PC-3 (cell line): ENCODE data around the gene FCN3.

Source experiments
- EZH2 ChIP-seq: fragments of 300-600 bp; sonication (generic); IDR thresholded peaks from one replicate; pipeline ENCODE4 v1.6.1; 2017; ENCODE audit warnings: antibody characterized with exemption, mild to moderate bottlenecking, low read length; ENCODE audit not compliant: unreplicated experiment
- TF ChIP-seq, protein P1 (sequence below): fragments of 300-600 bp; sonication (generic); conservative IDR thresholded peaks from 2 replicates; pipeline ENCODE4 v1.5.1; 2017; ENCODE audit warnings: antibody characterized with exemption, low read depth, mild to moderate bottlenecking, low read length

DNA sequence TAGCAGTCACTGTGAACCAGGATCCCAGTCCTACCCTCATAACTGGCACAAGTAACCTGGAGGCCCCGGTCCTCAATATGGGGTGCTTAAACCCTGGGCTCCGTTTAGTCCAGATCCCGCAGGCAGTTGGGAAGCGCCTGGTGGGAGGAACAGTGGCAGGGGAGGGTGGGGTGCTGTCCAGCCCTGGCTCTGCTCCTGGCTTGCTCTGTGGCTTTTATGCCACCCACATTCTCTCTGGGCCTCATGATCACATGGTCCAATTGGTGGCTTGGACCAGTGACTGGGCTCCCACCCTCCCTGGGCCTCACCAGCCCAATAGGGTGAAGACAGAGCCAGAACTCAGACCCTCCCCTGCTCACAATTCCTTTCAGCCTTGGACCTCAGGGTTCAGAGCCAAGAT is 5.6 kb upstream of the FCN3 start:
- TF ChIP-seq EZH2: no peak
- TF ChIP-seq, protein P1, sequence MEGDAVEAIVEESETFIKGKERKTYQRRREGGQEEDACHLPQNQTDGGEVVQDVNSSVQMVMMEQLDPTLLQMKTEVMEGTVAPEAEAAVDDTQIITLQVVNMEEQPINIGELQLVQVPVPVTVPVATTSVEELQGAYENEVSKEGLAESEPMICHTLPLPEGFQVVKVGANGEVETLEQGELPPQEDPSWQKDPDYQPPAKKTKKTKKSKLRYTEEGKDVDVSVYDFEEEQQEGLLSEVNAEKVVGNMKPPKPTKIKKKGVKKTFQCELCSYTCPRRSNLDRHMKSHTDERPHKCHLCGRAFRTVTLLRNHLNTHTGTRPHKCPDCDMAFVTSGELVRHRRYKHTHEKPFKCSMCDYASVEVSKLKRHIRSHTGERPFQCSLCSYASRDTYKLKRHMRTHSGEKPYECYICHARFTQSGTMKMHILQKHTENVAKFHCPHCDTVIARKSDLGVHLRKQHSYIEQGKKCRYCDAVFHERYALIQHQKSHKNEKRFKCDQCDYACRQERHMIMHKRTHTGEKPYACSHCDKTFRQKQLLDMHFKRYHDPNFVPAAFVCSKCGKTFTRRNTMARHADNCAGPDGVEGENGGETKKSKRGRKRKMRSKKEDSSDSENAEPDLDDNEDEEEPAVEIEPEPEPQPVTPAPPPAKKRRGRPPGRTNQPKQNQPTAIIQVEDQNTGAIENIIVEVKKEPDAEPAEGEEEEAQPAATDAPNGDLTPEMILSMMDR: no peak
